Esophagus squamous epithelium (tissue), 4 donors: ENCODE results near the gene ANXA1.

ENCODE experiments used
- CTCF ChIP-seq, 6 experiments: fragments of 450-650 bp in 4 of 6; fragments of 200-600 bp in 2 of 6; sonication (generic) in 2 of 6; IDR thresholded peaks; one replicate each; pipeline ENCODE4 v1.5.1; 2016 to 2019; ENCODE audit warnings: antibody characterized with exemption in 6 of 6, mild to moderate bottlenecking in 4 of 6, moderate library complexity in 4 of 6
- POLR2A ChIP-seq, 4 donors: fragments of 450-650 bp; IDR thresholded peaks; one replicate each; pipeline ENCODE4 v1.6.1; 2017; ENCODE audit warnings: antibody characterized with exemption in 4 of 4, mild to moderate bottlenecking in 4 of 4, moderate library complexity in 3 of 4

- no peak for TF ChIP-seq CTCF (IDR thresholded peaks at IDR 0.05)
- TF ChIP-seq POLR2A (IDR thresholded peaks at IDR 0.05) = no peak
Measured at GRCh38 chr9:73173557-73174329, 22.1 kb downstream of the ANXA1 start.
